Vagina (tissue), 2 donors: ENCODE data around the gene DLEC1.

ENCODE experiments used
- POLR2A ChIP-seq, 2 donors: fragments of 450-650 bp; IDR thresholded peaks; one replicate each; pipeline ENCODE4 v1.6.1; 2017; ENCODE audit warnings: antibody characterized with exemption in 2 of 2, mild to moderate bottlenecking in 2 of 2, moderate library complexity in 2 of 2
- POLR2AphosphoS5 ChIP-seq, 2 donors: sonication (generic); formaldehyde crosslinking; IDR thresholded peaks; one replicate each; pipeline ENCODE4 v1.9.0; 2017; ENCODE audit warnings: antibody characterized with exemption in 2 of 2, mild to moderate bottlenecking in 2 of 2, low read depth in 1 of 2; ENCODE audit not compliant: insufficient read depth in 1 of 2
- TF ChIP-seq, protein P1 (sequence below), 3 experiments: fragments of 450-650 bp in 2 of 3; fragments of 200-600 bp in 1 of 3; sonication (generic) in 1 of 3; IDR thresholded peaks; one replicate each; pipeline ENCODE4 v1.5.1; 2017 to 2019; ENCODE audit warnings: antibody characterized with exemption in 3 of 3, mild to moderate bottlenecking in 2 of 3, moderate library complexity in 2 of 3

DNA sequence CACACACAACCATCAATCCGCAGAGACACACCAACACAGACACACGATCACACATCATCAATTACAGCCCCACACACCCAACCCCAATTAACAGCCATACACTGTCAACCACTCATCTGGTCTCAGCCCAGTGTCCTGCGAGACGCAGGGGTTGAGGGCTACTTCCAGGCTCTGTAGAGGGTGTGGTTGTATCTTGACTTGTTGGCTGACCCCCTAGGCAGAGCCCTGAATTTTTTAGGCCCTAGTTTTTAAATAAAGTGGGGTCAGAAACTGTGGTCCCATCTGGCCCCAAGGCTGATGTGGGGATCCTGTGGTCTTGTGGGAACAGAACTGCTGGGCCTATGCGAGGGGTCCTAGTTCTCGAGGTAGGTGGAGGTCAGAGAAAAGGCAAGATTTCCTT, 39.2 kb upstream of the DLEC1 start:
- TF ChIP-seq, protein P1, sequence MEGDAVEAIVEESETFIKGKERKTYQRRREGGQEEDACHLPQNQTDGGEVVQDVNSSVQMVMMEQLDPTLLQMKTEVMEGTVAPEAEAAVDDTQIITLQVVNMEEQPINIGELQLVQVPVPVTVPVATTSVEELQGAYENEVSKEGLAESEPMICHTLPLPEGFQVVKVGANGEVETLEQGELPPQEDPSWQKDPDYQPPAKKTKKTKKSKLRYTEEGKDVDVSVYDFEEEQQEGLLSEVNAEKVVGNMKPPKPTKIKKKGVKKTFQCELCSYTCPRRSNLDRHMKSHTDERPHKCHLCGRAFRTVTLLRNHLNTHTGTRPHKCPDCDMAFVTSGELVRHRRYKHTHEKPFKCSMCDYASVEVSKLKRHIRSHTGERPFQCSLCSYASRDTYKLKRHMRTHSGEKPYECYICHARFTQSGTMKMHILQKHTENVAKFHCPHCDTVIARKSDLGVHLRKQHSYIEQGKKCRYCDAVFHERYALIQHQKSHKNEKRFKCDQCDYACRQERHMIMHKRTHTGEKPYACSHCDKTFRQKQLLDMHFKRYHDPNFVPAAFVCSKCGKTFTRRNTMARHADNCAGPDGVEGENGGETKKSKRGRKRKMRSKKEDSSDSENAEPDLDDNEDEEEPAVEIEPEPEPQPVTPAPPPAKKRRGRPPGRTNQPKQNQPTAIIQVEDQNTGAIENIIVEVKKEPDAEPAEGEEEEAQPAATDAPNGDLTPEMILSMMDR (IDR thresholded peaks at IDR 0.05) = no peak
- no peak for TF ChIP-seq POLR2AphosphoS5 (IDR thresholded peaks at IDR 0.05; ENCODE audit: insufficient read depth in 1 of 2, low read depth in 1 of 2)
- TF ChIP-seq POLR2A (IDR thresholded peaks at IDR 0.05) = no peak
